ENCODE results near the gene GPR37L1.
"Not testable (repeated sequence)": the region's sequence is repeated elsewhere in the genome, so short reads cannot be mapped to it uniquely, and the experiment has no call there.

GPR37L1 gene

DNA sequence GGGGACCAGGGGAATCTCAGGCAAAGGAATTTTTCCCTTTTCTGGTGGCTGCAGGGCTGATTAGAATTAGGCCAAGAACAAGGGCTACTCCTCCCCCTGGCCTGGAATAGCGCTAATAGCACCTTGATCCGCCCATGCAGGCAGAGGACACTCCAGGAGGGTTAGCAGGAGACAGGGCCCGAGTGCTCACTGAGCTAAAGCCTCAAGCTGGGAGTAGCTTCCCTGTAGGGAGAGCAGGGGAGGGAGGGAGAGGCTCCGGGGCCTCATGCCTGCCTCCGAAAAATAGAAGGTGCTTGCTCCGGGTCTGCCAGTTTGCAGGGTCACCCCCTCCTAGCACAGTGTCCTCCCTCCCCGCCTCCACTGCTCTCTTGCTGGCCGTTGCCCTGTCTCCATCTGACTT lies 33.9 kb downstream of the GPR37L1 start:
- DNase-seq = no peak

GRCh38 chr1:202157945-202158344 lies 35.2 kb downstream of the GPR37L1 start:
- no peak for DNase-seq

- DNase-seq = no peak
These were observed 36.3 kb downstream of the GPR37L1 start for GRCh38 chr1:202158810-202159533.

GRCh38 chr1:202159534-202160371 lies 37.0 kb downstream of the GPR37L1 start:
- DNase-seq = peak; percentile 47

DNA sequence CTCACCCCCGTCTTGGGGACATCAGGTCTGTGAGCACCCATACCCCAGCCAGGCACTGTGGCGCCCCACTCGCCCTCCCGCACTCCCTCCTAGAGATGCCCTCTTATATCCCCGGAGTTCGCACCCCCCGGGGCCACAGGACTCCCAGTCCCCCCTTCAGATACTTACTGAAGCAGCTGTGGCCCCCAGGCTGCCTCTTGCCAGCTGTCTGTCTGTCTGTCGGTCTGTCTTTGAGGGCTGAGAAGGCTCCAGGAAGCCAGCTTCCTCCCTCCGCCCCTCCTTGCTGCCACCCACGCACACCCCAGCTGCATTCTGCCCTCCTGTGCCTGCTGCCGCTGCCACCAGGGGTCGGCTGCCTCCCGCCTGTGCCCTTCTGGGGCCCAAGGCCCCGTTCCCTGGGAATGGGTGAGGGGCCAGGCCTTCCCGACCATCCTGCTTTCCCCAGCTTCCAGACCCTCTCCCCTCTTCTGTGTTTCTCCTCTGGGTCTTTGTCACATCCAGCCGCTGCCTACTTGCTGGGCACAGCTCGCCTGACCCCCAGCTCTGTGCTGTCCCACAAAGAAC lies 37.7 kb downstream of the GPR37L1 start, which contains the start of gene PTPN7:
TSS of gene PTPN7 (minus strand) at position 226 of the 564 bp plus-strand sequence. CDS start 1,200 bp downstream, outside the sequence.
- peak; percentile 80 for DNase-seq

DNA sequence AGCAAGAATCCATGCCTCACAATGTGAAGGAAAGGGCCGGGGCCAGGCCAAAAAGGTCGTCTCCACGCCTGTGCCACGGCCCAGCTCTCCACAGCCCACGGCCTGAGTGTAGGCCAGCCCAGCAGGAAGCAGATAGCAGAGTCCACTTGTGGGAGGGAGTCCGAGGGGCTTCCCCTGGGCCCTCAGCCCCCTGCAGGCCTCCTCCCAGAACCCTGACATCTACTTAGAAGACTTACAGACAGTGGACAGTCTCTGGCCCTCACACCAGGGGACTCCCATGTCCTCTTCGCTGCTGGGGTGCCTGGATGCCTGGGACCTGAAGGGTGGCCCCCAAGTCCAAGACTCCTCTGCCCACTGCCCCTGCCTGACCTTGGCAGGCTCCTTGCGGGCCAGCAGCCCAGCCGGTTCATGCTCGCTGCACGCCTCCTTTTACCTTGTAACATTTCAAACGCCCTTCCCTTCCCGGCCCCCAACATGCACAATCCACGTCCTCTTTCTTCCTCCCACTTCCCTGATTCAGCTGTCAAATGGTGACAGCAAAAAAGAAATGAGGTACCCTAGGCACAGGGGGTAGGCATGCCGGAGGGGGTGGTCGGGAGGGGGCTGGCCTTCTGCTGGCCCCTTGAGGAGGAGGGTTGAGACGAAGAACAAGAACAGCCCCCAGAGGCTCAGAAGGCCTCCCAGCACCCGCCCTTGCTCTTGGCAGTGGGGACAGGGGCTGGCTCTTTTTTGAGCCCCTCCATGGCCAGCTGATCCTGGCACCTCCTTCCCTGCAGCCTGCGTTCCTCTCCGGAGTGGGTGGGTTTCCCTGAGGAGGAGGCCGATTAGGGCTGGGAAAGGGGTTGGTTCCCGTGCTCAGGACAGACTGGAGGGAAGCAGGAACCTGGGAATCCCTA lies 38.7 kb downstream of the GPR37L1 start:
- DNase-seq = peak; percentile 39

- DNase-seq = peak; percentile 82
These were observed 39.3 kb downstream of the GPR37L1 start for GRCh38 chr1:202162047-202162417.

DNA sequence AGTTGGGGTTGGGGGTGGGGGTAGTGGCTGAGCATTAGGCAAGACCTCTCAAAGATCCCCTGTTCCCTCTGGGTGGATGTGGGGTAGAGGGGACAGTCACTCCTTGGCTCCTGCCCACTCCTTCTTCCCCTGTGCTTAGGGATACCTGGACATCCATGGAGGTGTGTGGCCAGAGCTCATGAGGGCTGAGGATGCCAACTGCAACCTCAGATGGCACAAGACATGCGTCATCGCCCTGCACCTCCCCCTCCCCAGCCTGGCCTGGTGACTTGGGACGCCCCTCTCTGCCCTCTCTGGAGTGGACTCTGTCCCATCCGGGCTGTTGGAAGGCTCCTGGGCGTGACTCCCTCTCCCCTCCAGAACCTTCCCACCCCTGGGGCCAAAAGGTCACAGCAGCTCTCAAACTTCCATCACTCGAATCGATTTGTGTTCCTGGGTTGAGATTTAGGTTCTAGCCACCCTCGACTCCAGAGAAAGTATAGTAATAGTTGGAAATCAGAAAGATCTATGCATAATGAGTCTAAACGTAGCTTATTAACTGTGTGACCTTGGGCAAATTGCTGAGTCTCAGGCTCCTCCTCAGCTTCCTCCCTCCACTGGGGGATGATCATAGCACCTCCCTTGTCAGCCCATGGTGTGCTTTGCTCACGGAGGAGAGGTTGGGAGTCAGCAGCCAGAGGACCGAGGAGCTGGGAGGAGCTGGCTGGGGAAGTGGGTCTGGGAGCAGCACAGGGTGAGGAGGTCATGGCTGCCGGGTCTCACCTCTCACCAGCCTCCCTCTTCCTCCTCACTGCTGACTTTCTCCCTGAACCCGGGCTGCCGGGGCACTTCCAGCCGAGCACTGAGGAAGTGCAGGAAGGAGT lies 39.9 kb downstream of the GPR37L1 start:
- DNase-seq = peak; percentile 62

DNA sequence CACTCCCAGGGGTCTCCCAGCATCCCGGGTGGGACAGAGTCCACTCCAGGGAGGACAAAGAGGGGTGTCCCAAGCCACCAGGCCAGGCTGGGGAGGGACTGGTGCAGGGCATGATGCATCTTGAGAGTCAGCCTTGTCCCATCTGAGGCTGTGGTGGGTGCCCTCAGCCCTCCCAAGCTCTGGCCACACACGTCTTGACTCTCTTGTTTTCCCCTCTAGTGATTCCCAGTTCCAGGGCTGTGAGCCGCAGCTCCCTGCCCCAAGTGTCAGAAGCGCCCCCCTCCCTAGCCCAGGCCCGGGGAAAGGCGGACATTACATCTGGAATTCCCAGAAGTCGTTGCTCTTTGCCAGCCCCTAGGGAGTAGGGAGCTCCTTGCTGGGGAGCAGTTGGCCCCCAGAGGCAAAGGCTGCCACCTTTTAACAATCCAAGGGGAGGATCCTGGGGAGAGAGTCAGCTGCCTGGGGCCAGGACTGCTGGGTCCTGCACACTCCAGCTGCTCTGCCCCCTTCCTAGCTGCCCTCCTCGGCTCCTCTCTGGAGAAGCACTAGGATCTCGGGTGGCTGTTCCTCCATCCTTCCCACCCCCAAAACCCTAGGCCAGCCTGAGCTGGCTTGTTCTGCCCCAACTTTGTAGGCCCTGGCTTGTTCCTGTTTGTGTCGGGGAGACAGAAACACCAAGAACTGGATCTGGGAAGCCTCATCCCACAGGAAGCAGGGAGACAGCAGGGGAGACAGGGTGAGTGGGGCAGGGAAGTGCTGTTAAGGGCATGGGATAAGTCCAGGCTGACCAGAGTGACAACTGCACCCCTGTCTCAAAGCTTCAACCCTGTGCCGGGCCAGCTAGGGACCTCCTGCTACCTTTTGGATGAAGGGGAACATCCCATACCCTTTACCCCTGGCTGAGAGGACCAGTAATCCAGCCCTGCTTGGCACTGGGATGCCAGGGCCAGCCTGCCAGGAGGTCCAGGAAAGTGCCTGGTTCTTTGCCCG lies 40.9 kb downstream of the GPR37L1 start:
- no peak for DNase-seq

- peak; percentile 34 for DNase-seq
These were observed 41.7 kb downstream of the GPR37L1 start for GRCh38 chr1:202164271-202165037.

- no peak for DNase-seq
These were observed 42.7 kb downstream of the GPR37L1 start for GRCh38 chr1:202165267-202165941.

DNA sequence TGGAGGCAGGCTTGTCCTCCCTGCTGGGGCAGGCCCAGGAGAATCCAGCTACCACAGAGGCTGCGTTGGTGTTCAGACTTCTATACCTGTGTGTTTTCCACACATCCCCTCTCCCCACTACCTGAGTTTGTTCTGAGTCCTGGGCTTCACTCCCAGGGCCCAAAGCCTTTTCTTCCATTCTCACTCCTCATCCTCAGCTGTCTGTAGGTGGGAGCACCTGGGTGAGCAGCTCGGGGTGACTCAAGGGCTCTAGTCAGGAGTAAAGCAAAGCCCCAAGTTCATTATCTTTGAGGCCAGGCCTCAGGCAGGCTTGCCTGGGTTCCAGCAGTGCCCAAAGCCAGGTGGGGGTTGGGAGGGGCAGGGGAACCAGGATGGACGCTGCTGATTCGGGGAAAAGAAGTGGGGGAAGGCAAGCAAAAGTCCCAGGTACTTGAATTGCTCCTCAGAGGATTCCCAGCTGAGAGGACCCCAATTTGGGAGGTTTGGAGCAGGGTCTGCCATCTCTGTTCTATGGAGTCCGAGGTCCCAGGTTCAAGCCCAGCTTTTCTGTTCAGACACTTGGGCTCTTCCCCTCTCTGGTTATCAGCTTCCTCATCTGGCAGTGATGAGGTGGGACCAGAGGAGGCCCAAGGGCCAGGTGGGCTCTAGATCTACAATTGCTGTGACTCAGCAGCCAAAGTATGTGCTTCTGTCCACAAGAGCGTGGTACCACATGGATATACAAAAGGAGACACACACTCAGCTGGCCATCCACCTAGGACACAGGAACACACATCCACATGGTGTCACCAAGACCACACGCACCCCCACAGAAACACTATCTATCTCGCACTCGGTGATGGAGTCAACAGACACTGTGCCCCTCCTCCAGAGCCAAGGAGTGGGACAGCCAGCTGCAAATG lies 43.5 kb downstream of the GPR37L1 start:
- no peak for DNase-seq

DNA sequence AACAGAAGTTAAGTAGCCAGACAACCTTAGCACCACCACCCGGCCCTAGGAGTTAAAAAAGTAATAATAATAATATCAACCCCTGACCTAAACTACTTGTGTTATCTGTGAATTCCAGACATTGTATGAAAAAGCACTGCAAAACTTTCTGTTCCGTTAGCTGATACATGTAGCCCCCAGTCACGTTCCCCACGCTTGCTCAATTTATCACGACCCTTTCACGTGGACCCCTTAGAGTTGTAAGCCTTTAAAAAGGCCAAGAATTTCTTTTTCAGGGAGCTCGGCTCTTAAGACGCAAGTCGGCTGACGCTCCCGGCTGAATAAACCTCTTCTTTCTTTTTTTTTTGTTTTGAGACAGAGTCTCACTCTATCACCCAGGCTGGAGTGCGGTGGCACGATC lies 44.3 kb downstream of the GPR37L1 start:
- DNase-seq = not testable (repeated sequence)

GRCh38 chr1:202167708-202168415 lies 45.1 kb downstream of the GPR37L1 start:
- no peak for DNase-seq

- DNase-seq = no peak
These were observed 46.1 kb downstream of the GPR37L1 start for GRCh38 chr1:202168861-202169260.

DNA sequence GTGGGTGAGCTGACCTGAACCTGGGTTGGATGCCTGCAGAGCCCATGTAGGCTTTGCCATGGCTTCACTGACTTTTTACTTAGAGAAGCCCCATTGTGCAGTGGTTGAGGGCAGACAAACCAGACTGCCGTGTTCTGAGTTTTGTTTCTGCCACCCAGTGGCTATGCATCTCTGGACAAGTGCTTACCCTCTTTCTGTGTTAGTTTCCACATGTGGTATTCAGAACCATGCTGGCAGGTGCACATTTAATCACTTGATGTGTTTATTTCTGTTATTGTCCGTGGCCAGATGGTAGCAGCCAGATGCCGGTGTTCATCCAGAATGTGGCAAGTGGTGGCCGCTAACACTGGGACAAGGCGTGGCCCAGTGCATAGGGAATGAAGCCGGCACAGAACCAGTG lies 48.0 kb downstream of the GPR37L1 start:
- peak; percentile 13 for DNase-seq
